ENCODE data around the gene MAST1.
"Not testable (repeated sequence)": the region's sequence is repeated elsewhere in the genome, so short reads cannot be mapped to it uniquely, and the experiment has no call there.

The MAST1 gene

GRCh38 chr19:12893582-12893981 is 55.3 kb downstream of the MAST1 start:
- no peak for DNase-seq (ENCODE audit: low read depth, low spot score)

GRCh38 chr19:12896460-12896859 is 58.1 kb downstream of the MAST1 start:
- DNase-seq (ENCODE audit: low read depth, low spot score): no peak

GRCh38 chr19:12899891-12900518 is 61.7 kb downstream of the MAST1 start:
- no peak for DNase-seq (ENCODE audit: low read depth, low spot score)

GRCh38 chr19:12907166-12907565 is 68.9 kb downstream of the MAST1 start:
- DNase-seq (ENCODE audit: low read depth, low spot score): no peak

GRCh38 chr19:12912571-12912970 is 74.3 kb downstream of the MAST1 start:
- no peak for DNase-seq (ENCODE audit: low read depth, low spot score)

- DNase-seq (ENCODE audit: low read depth, low spot score): no peak
Measured at GRCh38 chr19:12913011-12913561, 74.8 kb downstream of the MAST1 start.

- DNase-seq (ENCODE audit: low read depth, low spot score): no peak
Measured at GRCh38 chr19:12913851-12914690, 75.8 kb downstream of the MAST1 start.

- not testable (repeated sequence) for DNase-seq (ENCODE audit: low read depth, low spot score)
Measured at GRCh38 chr19:12915860-12916259, 77.5 kb downstream of the MAST1 start.

GRCh38 chr19:12918253-12918652 is 79.9 kb downstream of the MAST1 start:
- DNase-seq (ENCODE audit: low read depth, low spot score): no peak

- DNase-seq (ENCODE audit: low read depth, low spot score): no peak
Measured at GRCh38 chr19:12921047-12921446, 82.7 kb downstream of the MAST1 start.

GRCh38 chr19:12922959-12923358 is 84.6 kb downstream of the MAST1 start:
- no peak for DNase-seq (ENCODE audit: low read depth, low spot score)
